Endothelial cell (in vitro differentiated cells): ENCODE data around the gene STMND1. TPM values are rescaled to one million over a fixed set of nuclear protein-coding genes. Genes with fewer than 3 reads are reported as not detected.
A peak's percentile ranks its signal among the peaks of the same experiment; 100 is the strongest.

Experiments
- DNase-seq: peaks from one replicate; pipeline ENCODE4 v3.0.0; 2021; ENCODE audit warnings: low spot score
- H3K27ac Mint-ChIP-seq: one replicate; pipeline ENCODE4 v1.8.0; 2021; ENCODE audit warnings: mixed read lengths, inconsistent platforms; ENCODE audit not compliant: unreplicated experiment
- H3K27me3 Mint-ChIP-seq: one replicate; pipeline ENCODE4 v1.8.0; 2021; ENCODE audit warnings: mild to moderate bottlenecking, moderate library complexity, mixed read lengths, inconsistent platforms; ENCODE audit not compliant: unreplicated experiment
- H3K36me3 Mint-ChIP-seq: one replicate; pipeline ENCODE4 v1.8.0; 2021; ENCODE audit warnings: mild to moderate bottlenecking, low read depth, mixed read lengths, inconsistent platforms; ENCODE audit not compliant: unreplicated experiment
- H3K4me1 Mint-ChIP-seq: one replicate; pipeline ENCODE4 v1.8.0; 2021; ENCODE audit warnings: mild to moderate bottlenecking, mixed read lengths, inconsistent platforms; ENCODE audit not compliant: unreplicated experiment
- H3K4me3 Mint-ChIP-seq: one replicate; pipeline ENCODE4 v1.8.0; 2021; ENCODE audit warnings: mild to moderate bottlenecking, mixed read lengths, inconsistent platforms; ENCODE audit not compliant: unreplicated experiment
- H3K9me3 Mint-ChIP-seq: one replicate; pipeline ENCODE4 v1.8.0; 2021; ENCODE audit warnings: mixed read lengths, inconsistent platforms; ENCODE audit not compliant: unreplicated experiment
- total RNA-seq: library from RNA; stranded (reverse); fragmentation: NEBNext Ultra II Directional; extraction: Animal tissue kit (Norgen Biotek cat#: 25700); gene quantifications from one replicate; pipeline ENCODE4 v1.2.1, GENCODE V29; 2021; ENCODE audit not compliant: unreplicated experiment
- TF ChIP-seq, protein P1 (sequence below): fragments of 200-600 bp; sonication (generic); IDR thresholded peaks from one replicate; pipeline ENCODE4 v1.5.0; 2021; ENCODE audit warnings: antibody characterized with exemption; ENCODE audit not compliant: unreplicated experiment

Gene STMND1
- total RNA-seq, 1 donor from 2014 or later: not detected

- H3K4me3 Mint-ChIP-seq: no peak overlapping the region
- no peaks in the 10 kb centered on the region for H3K36me3 Mint-ChIP-seq
- TF ChIP-seq, protein P1, sequence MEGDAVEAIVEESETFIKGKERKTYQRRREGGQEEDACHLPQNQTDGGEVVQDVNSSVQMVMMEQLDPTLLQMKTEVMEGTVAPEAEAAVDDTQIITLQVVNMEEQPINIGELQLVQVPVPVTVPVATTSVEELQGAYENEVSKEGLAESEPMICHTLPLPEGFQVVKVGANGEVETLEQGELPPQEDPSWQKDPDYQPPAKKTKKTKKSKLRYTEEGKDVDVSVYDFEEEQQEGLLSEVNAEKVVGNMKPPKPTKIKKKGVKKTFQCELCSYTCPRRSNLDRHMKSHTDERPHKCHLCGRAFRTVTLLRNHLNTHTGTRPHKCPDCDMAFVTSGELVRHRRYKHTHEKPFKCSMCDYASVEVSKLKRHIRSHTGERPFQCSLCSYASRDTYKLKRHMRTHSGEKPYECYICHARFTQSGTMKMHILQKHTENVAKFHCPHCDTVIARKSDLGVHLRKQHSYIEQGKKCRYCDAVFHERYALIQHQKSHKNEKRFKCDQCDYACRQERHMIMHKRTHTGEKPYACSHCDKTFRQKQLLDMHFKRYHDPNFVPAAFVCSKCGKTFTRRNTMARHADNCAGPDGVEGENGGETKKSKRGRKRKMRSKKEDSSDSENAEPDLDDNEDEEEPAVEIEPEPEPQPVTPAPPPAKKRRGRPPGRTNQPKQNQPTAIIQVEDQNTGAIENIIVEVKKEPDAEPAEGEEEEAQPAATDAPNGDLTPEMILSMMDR: no peak
- peaks cover 5% of the 10 kb centered on the region for H3K4me1 Mint-ChIP-seq
- no peaks in the 10 kb centered on the region for H3K9me3 Mint-ChIP-seq
- no peak overlapping the region for H3K27ac Mint-ChIP-seq
- H3K27me3 Mint-ChIP-seq: no peaks in the 10 kb centered on the region
- no peak for DNase-seq
Observed at GRCh38 chr6:17150096-17150495, 48.2 kb downstream of the STMND1 start.

DNA sequence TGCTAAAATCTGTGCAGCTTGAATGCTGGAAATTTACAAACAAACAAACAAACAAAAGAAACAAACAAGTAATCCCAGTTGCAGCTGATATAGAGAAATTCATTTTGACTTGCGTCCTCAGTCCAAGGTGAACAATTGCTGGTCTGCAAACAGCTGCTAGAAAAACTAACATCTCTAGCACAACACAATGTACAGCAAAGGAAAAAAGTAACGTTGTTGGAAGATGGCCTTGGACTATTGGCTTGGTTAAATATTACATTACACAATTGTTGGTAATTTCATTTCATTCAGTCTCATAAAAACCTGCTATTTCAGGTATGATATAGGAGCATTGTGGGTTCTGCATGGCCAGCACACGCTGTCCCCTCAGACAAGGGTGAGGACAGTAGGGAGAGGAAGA is 50.0 kb downstream of the STMND1 start:
- TF ChIP-seq, protein P1: no peak
- no peak for DNase-seq
- Mint-ChIP-seq H3K4me1 (no peaks in the 10 kb centered on the region), H3K27ac (no peak overlapping the region), H3K36me3 (no peaks in the 10 kb centered on the region), H3K9me3 (no peaks in the 10 kb centered on the region), H3K27me3 (no peaks in the 10 kb centered on the region), H3K4me3 (no peak overlapping the region)

DNA sequence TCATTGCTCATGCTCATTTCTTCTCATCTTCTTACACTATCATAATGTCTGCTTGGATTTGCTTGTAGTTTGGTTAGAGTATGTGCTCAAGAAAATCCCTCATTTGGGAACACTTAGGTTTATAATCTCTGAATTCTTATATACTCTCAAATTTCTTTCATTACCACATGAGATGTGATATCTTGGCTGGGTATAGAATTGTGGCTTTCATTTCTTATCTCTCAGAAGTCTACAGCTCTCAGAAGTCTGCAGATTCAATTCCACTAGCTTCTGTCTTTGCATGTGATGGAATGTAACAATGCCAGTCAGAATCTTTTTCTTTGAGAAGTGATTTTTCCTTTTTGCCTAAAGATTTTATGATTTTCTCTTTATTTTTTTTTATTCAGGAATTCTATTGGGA is 50.9 kb downstream of the STMND1 start:
- no peak for DNase-seq
- TF ChIP-seq, protein P1: no peak
- no peaks in the 10 kb centered on the region for H3K27me3 Mint-ChIP-seq
- no peaks in the 10 kb centered on the region for H3K9me3 Mint-ChIP-seq
- H3K27ac Mint-ChIP-seq: no peak overlapping the region
- no peaks in the 10 kb centered on the region for H3K4me1 Mint-ChIP-seq
- H3K4me3 Mint-ChIP-seq: no peak overlapping the region
- H3K36me3 Mint-ChIP-seq: no peaks in the 10 kb centered on the region

- Mint-ChIP-seq H3K4me3 (no peak overlapping the region), H3K27ac (no peak overlapping the region), H3K4me1 (no peaks in the 10 kb centered on the region), H3K27me3 (no peaks in the 10 kb centered on the region), H3K36me3 (no peaks in the 10 kb centered on the region), H3K9me3 (no peaks in the 10 kb centered on the region)
- peak; percentile 71 for DNase-seq
- TF ChIP-seq, protein P1: peak; percentile 84
Observed at GRCh38 chr6:17156112-17156921, 54.5 kb downstream of the STMND1 start.

DNA sequence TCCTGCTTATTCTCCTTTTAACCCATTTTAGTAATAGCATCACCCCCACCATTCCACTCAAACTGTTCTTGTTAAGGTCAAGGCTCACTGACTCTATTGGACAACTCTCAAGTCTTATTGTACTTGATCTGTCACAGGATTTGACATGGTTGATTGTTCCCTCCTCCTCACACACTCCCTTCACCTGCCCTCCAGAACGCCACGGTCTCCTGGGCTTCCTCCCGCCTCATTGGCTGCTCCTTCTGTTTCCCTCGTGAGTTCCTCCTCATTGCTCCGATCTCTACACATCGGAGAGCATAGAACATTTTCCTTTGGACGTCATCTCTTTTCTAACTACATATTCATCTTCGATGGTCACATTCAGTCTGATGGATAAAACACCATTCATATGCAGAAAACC is 55.1 kb downstream of the STMND1 start:
- no peaks in the 10 kb centered on the region for H3K36me3 Mint-ChIP-seq
- no peak overlapping the region for H3K4me3 Mint-ChIP-seq
- TF ChIP-seq, protein P1: no peak
- no peak overlapping the region for H3K27ac Mint-ChIP-seq
- H3K27me3 Mint-ChIP-seq: no peaks in the 10 kb centered on the region
- no peaks in the 10 kb centered on the region for H3K4me1 Mint-ChIP-seq
- no peak for DNase-seq
- no peaks in the 10 kb centered on the region for H3K9me3 Mint-ChIP-seq
